Activated CD8-positive, alpha-beta memory T cell treated with anti-CD3 and anti-CD28 coated beads for 36 hours (primary cell): ENCODE measurements around the gene ADGRD1. TPM values are rescaled to one million over a fixed set of nuclear protein-coding genes. Genes with fewer than 3 reads are reported as not detected.

Experiments
- CTCF ChIA-PET: fragments of 350-600 bp; sonication (Branson Sonifier 250); formaldehyde crosslinking; loops from one replicate; lab custom pipeline; 2021; ENCODE audit warnings: antibody characterized with exemption; lab: Charles Lee
- POLR2A ChIA-PET: fragments of 350-600 bp; sonication (Branson Sonifier 250); formaldehyde crosslinking; loops from one replicate; lab custom pipeline; 2021; ENCODE audit warnings: antibody characterized with exemption; lab: Charles Lee
- total RNA-seq, 2 experiments: library from RNA; stranded (reverse); gene quantifications; one replicate each; pipeline ENCODE4 v1.2.3, GENCODE V29; 2021

ADGRD1 gene
- total RNA-seq, 2 experiments from 2014 or later = 0.57 to 0.78 TPM

DNA sequence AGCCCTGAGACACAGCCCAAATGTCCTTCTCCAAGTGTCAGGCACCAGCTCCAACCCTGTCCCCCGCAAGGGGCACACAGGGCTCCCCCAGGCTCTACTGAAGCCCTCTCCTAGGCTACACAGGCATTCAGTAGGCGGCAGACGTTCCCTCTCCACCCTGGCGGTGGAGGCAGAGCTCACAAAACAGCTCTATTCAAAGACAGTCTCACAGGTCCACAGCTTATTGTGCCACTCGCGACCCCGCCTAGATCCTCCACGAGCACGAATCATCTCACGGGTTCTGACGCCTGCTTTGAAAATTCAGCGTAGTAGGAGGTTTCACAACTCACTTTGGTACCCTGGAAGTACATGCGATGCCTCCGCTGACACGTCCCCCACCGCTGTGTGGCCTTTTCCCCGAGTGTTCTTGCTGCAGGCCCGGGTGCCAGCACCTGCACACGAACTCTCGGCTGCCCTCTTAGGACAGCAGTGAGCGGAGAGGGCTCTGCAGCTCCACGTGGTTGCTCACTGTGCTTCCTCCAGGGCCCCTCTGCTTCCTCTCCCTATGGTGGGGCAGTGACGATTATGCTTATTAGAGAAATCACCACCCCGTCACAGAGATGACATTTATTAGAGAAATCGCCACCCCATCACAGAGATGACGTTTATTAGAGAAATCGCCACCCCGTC is 78.5 kb downstream of the ADGRD1 start:
- POLR2A ChIA-PET = no interaction called here
- CTCF ChIA-PET = no interaction called here

DNA sequence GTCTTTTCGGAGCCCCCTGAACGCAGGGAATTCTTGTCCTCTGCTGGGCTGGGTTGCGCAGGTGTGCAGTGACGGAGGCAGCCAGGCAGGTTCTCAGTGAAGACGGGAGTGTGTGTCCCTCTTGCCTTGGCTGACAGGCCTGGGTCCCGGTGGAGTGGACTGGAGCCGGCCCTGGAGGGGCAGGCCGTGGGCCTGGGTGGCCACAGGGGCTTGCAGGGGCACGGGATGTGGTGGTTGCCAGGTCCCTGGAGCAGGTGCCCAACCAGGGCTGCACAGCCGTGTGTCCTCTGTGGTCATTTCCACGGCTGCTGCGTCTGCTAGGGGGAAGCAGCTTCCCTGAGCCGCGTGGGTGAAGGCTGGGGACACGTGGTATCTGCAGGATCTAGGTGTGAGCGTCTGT is 79.8 kb downstream of the ADGRD1 start:
- CTCF ChIA-PET = no interaction called here
- POLR2A ChIA-PET = no interaction called here

GRCh38 chr12:131033886-131034482 is 80.3 kb downstream of the ADGRD1 start:
- ChIA-PET CTCF (no interaction called here), POLR2A (no interaction called here)

DNA sequence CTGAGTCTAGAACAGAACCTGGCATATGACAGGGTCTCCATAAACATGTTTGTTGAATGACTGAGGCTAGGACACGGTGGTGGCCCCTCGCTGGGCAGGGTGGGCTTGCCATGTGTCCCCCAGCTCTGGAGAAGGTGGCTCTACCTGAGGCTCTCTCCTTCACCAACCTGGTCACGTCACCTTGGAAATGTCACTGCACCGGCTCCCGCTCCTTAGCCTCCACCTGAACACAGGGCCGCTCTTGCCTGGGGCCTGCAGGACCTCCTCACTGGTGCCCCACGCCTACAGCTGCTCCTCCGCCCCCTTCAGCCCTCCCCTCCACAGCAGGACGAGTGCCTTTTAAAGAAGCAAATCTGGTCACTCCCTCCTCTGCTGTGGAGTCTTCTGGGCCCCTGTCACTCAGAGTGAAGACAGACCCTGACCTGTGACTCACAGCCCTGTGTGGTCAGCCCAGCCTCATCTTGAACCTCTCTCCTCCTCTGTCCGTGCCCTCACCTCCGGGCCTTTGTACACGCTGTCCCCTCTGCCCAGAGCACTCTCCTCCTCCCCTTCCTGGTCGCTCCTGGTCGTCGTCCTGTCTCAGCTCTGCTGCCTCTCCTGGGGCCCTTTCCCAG is 81.0 kb downstream of the ADGRD1 start:
- POLR2A ChIA-PET = no interaction called here
- CTCF ChIA-PET = no interaction called here

DNA sequence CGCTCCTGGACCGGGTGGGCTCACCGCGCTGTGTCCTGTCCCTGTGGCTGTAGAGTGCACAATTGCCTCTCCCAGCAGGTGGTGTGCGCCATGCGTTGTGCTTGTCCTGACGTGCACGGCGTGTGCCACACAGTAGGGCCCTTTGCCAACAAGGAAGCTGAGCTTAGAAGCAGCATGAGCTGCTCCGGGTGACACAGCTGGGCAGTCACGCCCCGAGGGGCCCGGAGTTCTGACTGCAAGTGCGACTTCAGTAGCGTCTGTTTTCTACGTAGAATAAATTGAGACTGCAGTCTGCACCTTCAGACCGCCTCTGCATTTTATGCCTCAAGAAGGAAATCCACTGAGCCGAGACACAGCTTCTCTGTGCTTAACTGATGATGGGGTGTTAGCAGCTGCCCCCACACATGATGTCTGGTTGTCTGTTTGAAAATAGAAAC is 81.6 kb downstream of the ADGRD1 start:
- POLR2A ChIA-PET = no interaction called here
- CTCF ChIA-PET = no interaction called here

DNA sequence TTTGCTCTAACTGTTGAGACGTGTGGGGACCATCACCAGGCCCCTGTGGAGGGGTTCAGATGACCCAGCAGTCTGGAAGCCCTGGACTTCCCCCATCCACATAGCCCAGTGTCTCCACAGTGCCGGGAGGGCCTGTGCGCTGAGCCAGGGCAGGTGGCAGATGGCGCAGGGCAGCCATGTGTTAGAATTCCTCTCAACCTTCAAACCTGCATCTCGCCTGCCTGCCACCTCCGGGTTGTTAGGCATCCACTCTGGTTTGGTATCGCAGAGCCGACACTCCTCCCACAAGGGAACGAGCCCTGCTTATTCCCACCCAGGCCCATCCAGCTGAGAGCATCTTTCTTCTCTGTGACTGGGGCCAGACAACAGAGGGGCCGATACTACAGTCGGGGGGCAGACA is 84.5 kb downstream of the ADGRD1 start:
- ChIA-PET POLR2A (no interaction called here), CTCF (no interaction called here)

DNA sequence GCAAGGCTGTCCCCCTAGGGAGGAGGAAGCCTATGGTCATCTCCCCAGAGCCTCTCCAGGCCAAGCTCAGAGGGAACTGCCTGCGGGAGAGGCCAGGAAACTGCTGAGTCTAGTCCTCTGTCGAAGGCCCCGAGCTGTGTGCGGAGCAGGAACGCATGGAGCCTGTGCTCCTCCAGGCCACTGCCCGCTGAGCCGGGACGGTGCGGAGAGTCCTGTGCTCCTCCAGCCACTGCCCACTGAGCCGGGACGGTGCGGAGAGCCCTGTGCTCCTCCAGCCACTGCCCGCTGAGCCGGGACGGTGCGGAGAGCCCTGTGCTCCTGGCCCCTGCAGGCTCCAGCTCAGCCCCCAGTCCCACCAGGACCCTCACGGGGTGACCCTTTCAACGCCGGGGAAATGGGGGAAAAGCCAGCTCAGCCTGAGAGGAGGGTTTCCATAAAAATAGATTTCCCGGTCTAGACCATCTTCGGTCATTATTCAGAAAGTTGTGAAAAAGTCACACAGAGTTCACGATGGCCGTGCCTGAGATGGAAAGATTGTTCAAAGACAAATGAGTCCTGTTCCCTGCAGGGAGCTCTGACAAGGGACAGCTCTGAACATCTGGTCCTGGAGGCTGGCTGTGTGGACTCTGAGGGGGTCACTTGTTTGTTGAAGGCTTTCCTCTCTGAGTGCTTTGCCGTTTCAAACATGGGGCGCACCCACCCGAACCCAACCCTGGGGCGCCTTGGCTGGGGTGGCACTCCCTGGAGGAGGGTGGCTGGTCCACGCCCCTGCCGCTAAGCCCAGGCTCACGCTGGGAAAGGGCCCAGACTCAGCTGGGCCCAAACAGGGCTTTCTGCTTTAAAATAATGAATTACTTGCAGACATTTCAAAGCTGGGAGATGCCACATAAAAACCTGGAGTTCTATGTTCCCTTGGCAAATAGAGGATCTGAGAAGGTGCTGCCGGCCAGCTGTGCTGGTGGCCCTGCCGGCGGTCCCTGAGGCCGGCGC is 85.5 kb downstream of the ADGRD1 start:
- ChIA-PET POLR2A (no interaction called here), CTCF (no interaction called here)

DNA sequence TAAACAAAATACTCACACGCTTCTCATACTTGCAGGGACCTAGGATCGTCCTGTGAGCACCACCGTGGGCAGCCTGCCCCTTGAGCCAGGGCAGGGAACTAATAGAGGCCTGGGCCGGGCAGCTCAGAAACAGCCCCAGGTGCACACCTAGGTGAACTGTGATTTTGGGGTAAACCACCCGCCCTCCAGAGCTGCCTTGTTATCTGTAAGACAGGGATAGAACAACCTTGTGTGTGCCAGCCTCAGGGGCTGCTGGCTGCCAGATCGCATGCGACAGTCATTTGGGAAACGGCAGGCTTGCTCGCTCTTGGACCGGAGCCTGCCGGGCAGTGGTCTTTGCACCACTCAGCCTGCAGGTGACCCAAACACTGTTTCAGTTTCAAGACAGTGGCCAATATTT is 86.8 kb downstream of the ADGRD1 start:
- CTCF ChIA-PET = no interaction called here
- POLR2A ChIA-PET = no interaction called here

- CTCF ChIA-PET = no interaction called here
- POLR2A ChIA-PET = no interaction called here
Observed at GRCh38 chr12:131041216-131041967, 87.7 kb downstream of the ADGRD1 start.

- ChIA-PET CTCF (no interaction called here), POLR2A (no interaction called here)
Observed at GRCh38 chr12:131041968-131042833, 88.5 kb downstream of the ADGRD1 start.

DNA sequence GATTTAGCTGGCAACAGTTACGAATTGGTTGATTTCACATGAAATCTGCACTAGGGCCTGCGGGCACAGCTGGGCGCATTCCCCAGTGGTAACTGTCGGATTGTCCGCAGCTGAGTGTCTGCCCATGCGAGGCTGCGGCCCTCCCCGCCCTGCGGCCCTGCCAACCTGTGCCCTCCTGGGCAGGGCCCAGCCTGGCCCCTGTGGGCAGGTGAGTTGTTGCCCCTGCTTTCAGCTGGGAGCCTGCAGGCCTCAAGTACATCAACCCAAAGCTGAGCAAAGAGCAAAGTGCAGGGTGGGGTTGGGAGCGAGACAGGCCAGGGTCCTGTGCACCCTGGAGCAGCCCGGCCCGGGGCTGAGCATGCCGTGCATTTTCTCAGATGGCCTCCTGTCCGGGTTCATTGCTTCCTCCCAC is 89.1 kb downstream of the ADGRD1 start:
- POLR2A ChIA-PET = no interaction called here

DNA sequence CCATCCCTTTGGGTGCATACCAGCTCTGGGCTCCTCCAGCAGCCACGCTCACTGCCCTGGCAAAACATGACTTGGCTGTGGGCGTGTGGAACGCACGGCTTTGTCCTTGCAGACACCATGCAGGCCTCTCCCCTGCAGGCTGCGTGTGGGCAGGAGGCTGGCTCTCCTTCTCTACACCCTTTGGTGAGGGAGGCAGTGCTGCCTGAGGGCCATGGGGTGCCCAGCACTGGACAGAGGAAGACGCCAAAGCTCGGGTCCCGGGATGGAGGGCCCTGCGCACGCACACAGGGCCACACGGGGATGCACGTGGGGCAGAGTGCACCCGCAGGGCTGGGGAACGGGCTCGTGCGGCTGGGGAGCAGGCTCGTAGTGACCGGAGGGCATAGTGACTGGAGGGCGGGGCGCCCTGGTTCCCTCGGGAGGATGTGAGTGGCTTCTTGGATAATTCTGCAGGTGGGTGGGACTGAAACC is 89.7 kb downstream of the ADGRD1 start:
- POLR2A ChIA-PET = no interaction called here
- CTCF ChIA-PET = no interaction called here

More for the DNA sequence above, 89.1 kb downstream of the ADGRD1 start:
- CTCF ChIA-PET = no interaction called here

DNA sequence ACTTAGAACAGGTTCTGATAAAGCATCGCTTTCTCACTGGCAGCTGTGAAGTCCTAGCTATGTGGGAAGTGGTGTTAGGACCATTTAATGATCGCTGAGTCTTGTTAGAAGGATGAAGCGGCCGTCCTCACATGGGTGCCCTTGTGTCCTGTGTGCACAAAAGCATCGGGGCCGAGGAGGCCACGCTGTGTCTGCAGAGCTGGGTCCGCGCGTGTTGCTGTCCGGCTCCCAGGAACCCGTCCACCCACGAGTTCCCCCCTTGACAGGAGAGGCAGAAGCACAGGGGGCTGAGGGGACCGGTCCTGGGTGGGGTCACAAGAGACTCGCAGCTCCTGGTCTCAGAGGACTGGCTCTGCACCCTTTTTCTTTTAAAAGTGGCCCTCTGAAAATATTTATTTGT is 90.4 kb downstream of the ADGRD1 start:
- POLR2A ChIA-PET = no interaction called here
- CTCF ChIA-PET = no interaction called here

- ChIA-PET POLR2A (no interaction called here), CTCF (no interaction called here)
Observed at GRCh38 chr12:131044760-131045381, 91.2 kb downstream of the ADGRD1 start.

- CTCF ChIA-PET = no interaction called here
Observed at GRCh38 chr12:131045705-131046460, 92.2 kb downstream of the ADGRD1 start.

DNA sequence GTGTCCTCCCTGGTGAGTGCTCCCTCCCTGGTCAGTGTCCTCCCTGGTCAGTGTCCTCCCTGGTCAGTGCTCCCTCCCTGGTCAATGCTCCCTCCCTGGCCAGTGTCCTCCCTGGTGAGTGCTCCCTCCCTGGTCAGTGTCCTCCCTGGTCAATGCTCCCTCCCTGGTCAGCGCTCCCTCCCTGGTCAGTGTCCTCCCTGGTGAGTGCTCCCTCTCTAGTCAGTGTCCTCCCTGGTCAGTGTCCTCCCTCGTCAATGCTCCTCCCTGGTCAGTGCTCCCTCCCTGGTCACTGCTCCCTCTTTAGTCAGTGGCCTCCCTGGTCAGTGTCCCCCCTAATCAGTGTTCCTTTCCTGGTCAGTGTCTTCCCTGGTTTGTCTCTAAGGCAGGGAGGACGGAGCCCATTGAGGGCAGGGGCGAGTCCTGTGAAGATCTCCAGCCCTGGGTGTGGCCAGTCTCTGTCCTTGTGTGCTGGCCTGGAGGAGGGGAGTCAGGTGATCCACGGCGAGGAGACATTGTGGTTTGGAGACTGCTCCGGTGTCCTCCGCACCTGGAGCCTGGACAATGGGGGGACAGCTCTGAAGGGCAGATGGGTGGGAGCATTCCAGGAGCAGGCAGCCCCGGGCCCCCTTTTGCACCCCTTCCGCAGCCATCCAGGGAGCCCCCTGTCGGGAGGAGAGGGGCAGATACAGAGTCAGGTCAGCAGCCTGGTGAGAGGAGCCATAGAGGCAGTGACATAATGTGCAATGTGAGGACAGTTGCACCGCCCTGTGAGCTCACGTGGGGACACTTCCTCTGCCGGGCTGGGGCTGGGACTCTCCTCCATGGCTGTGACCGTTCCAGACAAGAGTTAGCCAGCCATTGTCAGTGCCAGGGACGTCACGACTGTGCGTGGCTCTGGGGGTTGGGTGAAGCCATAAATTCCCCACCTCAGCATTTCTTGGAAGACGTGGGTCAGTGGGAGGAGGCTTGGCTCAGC is 93.4 kb downstream of the ADGRD1 start:
- ChIA-PET POLR2A (no interaction called here), CTCF (no interaction called here)

More at GRCh38 chr12:131045705-131046460, 92.2 kb downstream of the ADGRD1 start:
- POLR2A ChIA-PET = no interaction called here
